ENCODE measurements around the gene MSH3.

Gene MSH3

GRCh38 chr5:80672140-80672736 lies 17.8 kb downstream of the MSH3 start:
- H3K36me3 ChIP-seq (replicated peaks; ENCODE audit: low read depth, low read length) = peaks cover 9% of the 10 kb centered on the region
- no peak overlapping the region for H2AFZ ChIP-seq (ENCODE audit: low read depth, low read length)
- peak; percentile 56 for TF ChIP-seq CTCF (IDR thresholded peaks at IDR 0.05; ENCODE audit: low read depth, low read length)
- no peak for TF ChIP-seq EZH2phosphoT487 (IDR thresholded peaks at IDR 0.05; ENCODE audit: low read depth)

GRCh38 chr5:80676706-80677105 lies 22.3 kb downstream of the MSH3 start:
- no peak overlapping the region for H3K4me2 ChIP-seq (ENCODE audit: low read length)
- H3K36me3 ChIP-seq (replicated peaks; ENCODE audit: low read depth, low read length) = peaks cover 14% of the 10 kb centered on the region
- H3K4me3 ChIP-seq (ENCODE audit: low read length) = no peak overlapping the region
- H4K20me1 ChIP-seq (ENCODE audit: insufficient read depth, low read length) = no peaks in the 10 kb centered on the region
- no peaks in the 10 kb centered on the region for H3K4me1 ChIP-seq (ENCODE audit: low read length)
- no peaks in the 10 kb centered on the region for H3K9me3 ChIP-seq (ENCODE audit: insufficient read depth, low read length)
- TF ChIP-seq EZH2phosphoT487 (IDR thresholded peaks at IDR 0.05; ENCODE audit: low read depth) (no peak), CTCF (IDR thresholded peaks at IDR 0.05; ENCODE audit: low read depth, low read length) (no peak)
- no peaks in the 10 kb centered on the region for H3K79me2 ChIP-seq (ENCODE audit: low read length)
- H2AFZ ChIP-seq (ENCODE audit: low read depth, low read length) = no peak overlapping the region
- no peaks in the 10 kb centered on the region for H3K27me3 ChIP-seq (ENCODE audit: low read depth, low read length)
- no peak overlapping the region for H3K9ac ChIP-seq (ENCODE audit: low read length)
- no peak overlapping the region for H3K27ac ChIP-seq (ENCODE audit: low read length)

More at GRCh38 chr5:80672140-80672736, 17.8 kb downstream of the MSH3 start:
- Histone ChIP-seq H3K27me3 (ENCODE audit: low read depth, low read length) (no peaks in the 10 kb centered on the region), H3K79me2 (ENCODE audit: low read length) (no peaks in the 10 kb centered on the region), H3K27ac (ENCODE audit: low read length) (no peak overlapping the region), H3K4me1 (ENCODE audit: low read length) (peaks cover 15% of the 10 kb centered on the region), H3K9ac (ENCODE audit: low read length) (no peak overlapping the region), H3K4me2 (ENCODE audit: low read length) (no peak overlapping the region), H4K20me1 (ENCODE audit: insufficient read depth, low read length) (0 out of 2 replicates have a peak, but pooled peaks cover 2% of the 10 kb centered on the region), H3K9me3 (ENCODE audit: insufficient read depth, low read length) (no peaks in the 10 kb centered on the region), H3K4me3 (ENCODE audit: low read length) (no peak overlapping the region)

- no peaks in the 10 kb centered on the region for H3K9me3 ChIP-seq (ENCODE audit: insufficient read depth, low read length)
- no peaks in the 10 kb centered on the region for H3K79me2 ChIP-seq (ENCODE audit: low read length)
Observed at GRCh38 chr5:80686757-80687156, 32.3 kb downstream of the MSH3 start.

More at GRCh38 chr5:80686757-80687156, 32.3 kb downstream of the MSH3 start:
- Histone ChIP-seq H3K4me2 (ENCODE audit: low read length) (no peak overlapping the region), H3K27ac (ENCODE audit: low read length) (no peak overlapping the region), H3K4me3 (ENCODE audit: low read length) (no peak overlapping the region), H2AFZ (ENCODE audit: low read depth, low read length) (no peak overlapping the region), H3K36me3 (replicated peaks; ENCODE audit: low read depth, low read length) (peaks cover 3% of the 10 kb centered on the region), H4K20me1 (ENCODE audit: insufficient read depth, low read length) (0 out of 2 replicates have a peak, but pooled peaks cover 3% of the 10 kb centered on the region), H3K4me1 (ENCODE audit: low read length) (peaks cover 10% of the 10 kb centered on the region), H3K27me3 (ENCODE audit: low read depth, low read length) (no peaks in the 10 kb centered on the region), H3K9ac (ENCODE audit: low read length) (no peak overlapping the region)
- TF ChIP-seq EZH2phosphoT487 (IDR thresholded peaks at IDR 0.05; ENCODE audit: low read depth) = no peak
- peak; percentile 28; the same call in 1 of the 2 replicates for TF ChIP-seq CTCF (IDR thresholded peaks at IDR 0.05; ENCODE audit: low read depth, low read length)

Data from OCI-LY3 (cell line).